Coronary artery (tissue), 2 donors: Measurements from ENCODE around the gene LDLRAD1.
"Not testable (repeated sequence)": the region's sequence is repeated elsewhere in the genome, so short reads cannot be mapped to it uniquely, and the experiment has no call there.

Source experiments
- DNase-seq: peaks from one replicate; pipeline ENCODE4 v3.0.0-alpha.2; 2017; ENCODE audit warnings: low spot score
- H3K27ac ChIP-seq, 2 donors: fragments of 200-600 bp; sonication (generic); one replicate each; pipeline ENCODE4 v1.5.1; 2016 to 2019
- H3K4me3 ChIP-seq: fragments of 200-600 bp; sonication (generic); 2 replicates; pipeline ENCODE4 v1.5.1; 2016; ENCODE audit warnings: mild to moderate bottlenecking, moderate library complexity
- TF ChIP-seq, protein P1 (sequence below): fragments of 200-600 bp; sonication (generic); IDR thresholded peaks from one replicate; pipeline ENCODE4 v1.5.1; 2019; ENCODE audit warnings: antibody characterized with exemption

The LDLRAD1 gene

DNA sequence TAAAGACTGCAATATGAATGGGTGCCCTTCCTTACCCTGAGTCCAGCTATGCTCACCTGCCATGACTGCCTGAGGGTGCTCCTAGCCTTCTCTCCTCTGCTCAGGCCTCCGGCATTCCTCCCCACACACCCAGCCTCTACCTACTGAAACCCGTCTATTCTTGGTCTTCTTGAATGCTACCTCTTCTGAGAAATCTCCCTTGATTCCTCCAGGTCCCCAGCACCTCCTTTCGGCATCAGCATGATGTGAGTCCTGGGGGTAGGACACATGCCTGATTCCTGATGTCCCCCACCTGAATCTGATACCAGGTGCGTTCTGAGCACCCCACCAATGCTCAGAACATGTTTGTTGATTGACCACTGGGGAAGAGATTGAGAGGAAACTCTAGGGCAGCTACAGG, 8.6 kb downstream of the LDLRAD1 start:
- no peak for DNase-seq
- Histone ChIP-seq H3K27ac (no peak overlapping the region), H3K4me3 (no peak overlapping the region)
- TF ChIP-seq, protein P1, sequence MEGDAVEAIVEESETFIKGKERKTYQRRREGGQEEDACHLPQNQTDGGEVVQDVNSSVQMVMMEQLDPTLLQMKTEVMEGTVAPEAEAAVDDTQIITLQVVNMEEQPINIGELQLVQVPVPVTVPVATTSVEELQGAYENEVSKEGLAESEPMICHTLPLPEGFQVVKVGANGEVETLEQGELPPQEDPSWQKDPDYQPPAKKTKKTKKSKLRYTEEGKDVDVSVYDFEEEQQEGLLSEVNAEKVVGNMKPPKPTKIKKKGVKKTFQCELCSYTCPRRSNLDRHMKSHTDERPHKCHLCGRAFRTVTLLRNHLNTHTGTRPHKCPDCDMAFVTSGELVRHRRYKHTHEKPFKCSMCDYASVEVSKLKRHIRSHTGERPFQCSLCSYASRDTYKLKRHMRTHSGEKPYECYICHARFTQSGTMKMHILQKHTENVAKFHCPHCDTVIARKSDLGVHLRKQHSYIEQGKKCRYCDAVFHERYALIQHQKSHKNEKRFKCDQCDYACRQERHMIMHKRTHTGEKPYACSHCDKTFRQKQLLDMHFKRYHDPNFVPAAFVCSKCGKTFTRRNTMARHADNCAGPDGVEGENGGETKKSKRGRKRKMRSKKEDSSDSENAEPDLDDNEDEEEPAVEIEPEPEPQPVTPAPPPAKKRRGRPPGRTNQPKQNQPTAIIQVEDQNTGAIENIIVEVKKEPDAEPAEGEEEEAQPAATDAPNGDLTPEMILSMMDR, result no peak

DNA sequence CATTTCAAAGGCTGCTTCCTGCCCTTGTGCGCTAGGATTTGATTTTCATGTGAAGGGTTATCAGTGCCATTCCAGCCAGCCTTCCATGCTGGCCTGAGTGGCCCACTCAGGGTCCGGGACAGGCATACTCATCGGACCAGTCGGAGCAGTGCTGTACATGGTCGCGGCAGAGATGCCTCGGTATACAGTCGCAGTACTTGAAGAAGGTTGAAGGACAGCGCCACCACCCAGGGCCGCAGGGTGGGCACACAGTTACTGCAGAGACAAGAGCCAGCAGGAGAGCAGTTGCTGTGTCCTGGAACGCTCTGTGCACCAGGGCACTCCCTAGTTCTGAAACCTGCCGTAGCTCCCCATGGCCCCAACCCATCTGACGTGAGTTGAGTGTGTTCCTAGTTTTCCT, 9.1 kb downstream of the LDLRAD1 start:
- DNase-seq, result no peak
- Histone ChIP-seq H3K4me3 (no peak overlapping the region), H3K27ac (no peak overlapping the region)
- TF ChIP-seq, protein P1, result no peak

GRCh38 chr1:54007613-54008012, 10.4 kb downstream of the LDLRAD1 start:
- no peak overlapping the region for H3K27ac ChIP-seq
- TF ChIP-seq, protein P1, result no peak
- no peak for DNase-seq
- H3K4me3 ChIP-seq, result no peak overlapping the region

DNA sequence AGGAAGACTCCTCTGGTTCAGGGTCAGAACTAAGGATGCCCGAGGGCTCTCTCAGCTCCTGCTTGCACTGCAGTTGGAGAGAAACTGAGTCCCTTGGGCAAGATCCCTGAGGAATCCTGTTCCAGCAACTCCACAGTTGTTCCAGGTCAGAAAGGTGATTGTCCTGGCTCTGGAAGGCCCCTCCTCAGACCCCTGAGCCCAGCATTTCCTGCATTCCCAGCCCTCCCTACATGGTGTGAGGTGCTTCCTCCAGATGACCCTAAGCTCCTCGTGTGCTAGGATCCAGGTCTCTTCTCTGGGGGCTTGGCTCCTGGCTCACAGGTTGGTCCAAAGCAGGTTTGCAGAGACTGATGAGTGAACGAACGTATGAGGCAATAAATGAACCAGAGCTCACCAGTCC, 11.5 kb downstream of the LDLRAD1 start:
- DNase-seq, result no peak
- no peak overlapping the region for H3K27ac ChIP-seq
- no peak overlapping the region for H3K4me3 ChIP-seq
- TF ChIP-seq, protein P1, result no peak

DNA sequence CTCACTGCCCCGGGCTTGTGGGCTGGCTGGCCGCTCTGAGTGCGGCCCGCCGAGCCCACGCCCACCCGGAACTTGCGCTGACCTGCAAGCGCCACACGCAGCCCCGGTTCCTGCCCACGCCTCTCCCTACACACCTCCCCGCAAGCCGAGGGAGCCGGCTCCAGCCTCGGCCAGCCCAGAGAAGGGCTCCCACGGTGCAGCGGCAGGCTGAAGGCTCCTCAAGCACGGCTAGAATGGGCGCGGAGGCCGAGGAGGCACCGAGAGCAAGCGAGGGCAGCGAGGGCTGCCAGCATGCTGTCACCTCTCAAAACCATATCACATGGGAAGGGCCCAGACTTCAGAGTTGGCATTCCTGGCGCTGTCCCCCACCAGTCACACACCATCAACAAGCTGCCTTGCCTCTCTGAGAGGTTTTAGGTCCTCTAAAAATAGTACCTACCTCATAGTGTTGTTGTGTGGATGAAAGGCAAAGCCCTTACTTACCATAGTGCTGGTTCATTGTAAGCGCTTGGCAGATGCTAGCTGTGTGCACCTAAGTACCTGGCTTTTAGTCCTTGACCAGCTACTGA, 13.4 kb downstream of the LDLRAD1 start:
- no peak overlapping the region for H3K27ac ChIP-seq
- no peak for DNase-seq
- H3K4me3 ChIP-seq, result no peak overlapping the region
- TF ChIP-seq, protein P1, result no peak

- DNase-seq, H3K27ac ChIP-seq, H3K4me3 ChIP-seq: not testable (repeated sequence)
These were observed 14.1 kb downstream of the LDLRAD1 start for GRCh38 chr1:54003750-54004480.

GRCh38 chr1:54003249-54003646, 14.7 kb downstream of the LDLRAD1 start:
- no peak for DNase-seq
- TF ChIP-seq, protein P1, result no peak
- H3K27ac ChIP-seq, result no peak overlapping the region

More at GRCh38 chr1:54003249-54003646, 14.7 kb downstream of the LDLRAD1 start:
- no peak overlapping the region for H3K4me3 ChIP-seq
